Measurements from ENCODE around the gene ARAP3.
"Not testable (repeated sequence)": the region's sequence is repeated elsewhere in the genome, so short reads cannot be mapped to it uniquely, and the experiment has no call there.

The ARAP3 gene

GRCh38 chr5:141681695-141682641 is at the start of gene ARAP3:
Gene ARAP3 (minus strand): TSS chr5:141682230. CDS start chr5:141680486, 1,744 bp downstream.
- DNase-seq: no peak

- no peak for DNase-seq
Measured at GRCh38 chr5:141729387-141730006, 47.5 kb upstream of the ARAP3 start.

GRCh38 chr5:141725891-141726290 is 43.9 kb upstream of the ARAP3 start:
- DNase-seq: no peak

GRCh38 chr5:141725174-141725573 is 43.1 kb upstream of the ARAP3 start:
- DNase-seq: not testable (repeated sequence)

GRCh38 chr5:141722266-141722665 is 40.2 kb upstream of the ARAP3 start:
- no peak for DNase-seq

- no peak for DNase-seq
Measured at GRCh38 chr5:141717043-141717442, 35.0 kb upstream of the ARAP3 start.

- DNase-seq: no peak
Measured at GRCh38 chr5:141716468-141716867, 34.4 kb upstream of the ARAP3 start.

GRCh38 chr5:141716009-141716408 is 34.0 kb upstream of the ARAP3 start:
- no peak for DNase-seq

GRCh38 chr5:141715346-141715905 is 33.4 kb upstream of the ARAP3 start:
- no peak for DNase-seq

- DNase-seq: no peak
Measured at GRCh38 chr5:141714542-141715310, 32.7 kb upstream of the ARAP3 start.

GRCh38 chr5:141713616-141714309 is 31.7 kb upstream of the ARAP3 start:
- no peak for DNase-seq

- no peak for DNase-seq
Measured at GRCh38 chr5:141711687-141712086, 29.7 kb upstream of the ARAP3 start.

- no peak for DNase-seq
Measured at GRCh38 chr5:141709699-141710267, 27.8 kb upstream of the ARAP3 start.

GRCh38 chr5:141708016-141708415 is 26.0 kb upstream of the ARAP3 start:
- DNase-seq: no peak

- no peak for DNase-seq
Measured at GRCh38 chr5:141707510-141707909, 25.5 kb upstream of the ARAP3 start.

GRCh38 chr5:141706121-141706520 is 24.1 kb upstream of the ARAP3 start:
- DNase-seq: no peak

GRCh38 chr5:141705469-141705868 is 23.4 kb upstream of the ARAP3 start:
- no peak for DNase-seq

- no peak for DNase-seq
Measured at GRCh38 chr5:141704782-141705297, 22.8 kb upstream of the ARAP3 start.

GRCh38 chr5:141703133-141703561 is 21.1 kb upstream of the ARAP3 start:
- no peak for DNase-seq

GRCh38 chr5:141701360-141702119 is 19.5 kb upstream of the ARAP3 start:
- no peak for DNase-seq

GRCh38 chr5:141697586-141697985 is 15.6 kb upstream of the ARAP3 start:
- DNase-seq: no peak
